Activated CD4-positive, alpha-beta T cell treated with anti-CD3 and anti-CD28 coated beads, Interleukin-2, Interleukin-6, amounts not matched to agents 100 ng/mL and 50 ng/mL, durations not matched to agents 16 hours and 8 hours (primary cell): Measurements from ENCODE around the gene STRN4.

Experiments used
- DNase-seq: peaks from one replicate; pipeline ENCODE4 v3.0.0-alpha.2; 2020

The STRN4 gene

GRCh38 chr19:46704379-46705076 lies 41.7 kb downstream of the STRN4 start:
- DNase-seq, result peak; percentile 88

- DNase-seq, result no peak
Measured at GRCh38 chr19:46700704-46701103, 45.5 kb downstream of the STRN4 start.

DNA sequence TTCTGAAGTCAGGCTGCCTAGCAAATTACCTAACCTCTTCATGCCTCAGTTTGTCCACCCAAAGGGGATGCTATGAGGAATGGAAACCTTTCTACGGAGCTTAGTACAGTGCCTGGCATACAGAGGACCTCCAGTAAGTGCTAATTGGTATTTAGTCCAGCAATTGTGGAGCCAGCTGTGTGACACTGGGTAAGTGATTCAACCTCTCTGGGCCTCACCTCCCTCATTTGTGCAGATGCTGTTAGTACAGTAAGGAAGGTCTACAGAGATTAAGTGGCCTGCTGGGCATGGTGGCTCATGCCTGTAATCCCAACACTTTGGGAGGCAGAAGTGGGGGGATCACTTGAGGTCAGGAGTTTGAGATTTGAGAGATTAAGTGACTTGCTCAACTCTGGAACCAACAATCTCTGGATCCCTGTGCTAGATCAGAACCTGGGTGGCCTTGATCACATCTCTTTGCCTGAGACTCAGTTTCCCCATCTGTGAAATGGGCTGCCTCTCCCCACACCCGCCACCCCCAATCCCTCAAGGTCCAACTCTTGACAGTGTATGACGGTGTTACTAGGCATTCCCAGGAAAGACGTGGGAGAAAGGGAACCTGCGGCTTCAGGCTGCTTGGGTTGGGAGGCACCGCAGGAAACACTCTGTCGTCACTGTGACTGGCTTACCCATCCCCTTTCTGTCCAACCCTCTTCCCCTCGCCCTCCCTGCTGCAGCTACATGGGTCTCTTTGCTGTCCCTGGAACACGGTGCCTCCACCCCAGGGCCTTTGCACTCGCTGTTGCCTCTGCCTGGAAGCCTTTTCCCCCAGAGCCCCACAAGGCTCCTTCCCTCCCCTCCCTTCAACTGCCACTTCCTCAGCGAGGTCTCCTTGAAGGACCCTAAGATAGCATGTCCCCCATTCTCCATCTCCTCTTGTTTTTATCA lies 47.6 kb downstream of the STRN4 start:
- DNase-seq, result no peak

GRCh38 chr19:46697204-46697960 lies 48.9 kb downstream of the STRN4 start:
- DNase-seq, result peak; percentile 24

- no peak for DNase-seq
Measured at GRCh38 chr19:46696866-46697203, 49.4 kb downstream of the STRN4 start.

GRCh38 chr19:46696052-46696451 lies 50.2 kb downstream of the STRN4 start:
- DNase-seq, result no peak

GRCh38 chr19:46693760-46694159 lies 52.5 kb downstream of the STRN4 start:
- DNase-seq, result no peak

DNA sequence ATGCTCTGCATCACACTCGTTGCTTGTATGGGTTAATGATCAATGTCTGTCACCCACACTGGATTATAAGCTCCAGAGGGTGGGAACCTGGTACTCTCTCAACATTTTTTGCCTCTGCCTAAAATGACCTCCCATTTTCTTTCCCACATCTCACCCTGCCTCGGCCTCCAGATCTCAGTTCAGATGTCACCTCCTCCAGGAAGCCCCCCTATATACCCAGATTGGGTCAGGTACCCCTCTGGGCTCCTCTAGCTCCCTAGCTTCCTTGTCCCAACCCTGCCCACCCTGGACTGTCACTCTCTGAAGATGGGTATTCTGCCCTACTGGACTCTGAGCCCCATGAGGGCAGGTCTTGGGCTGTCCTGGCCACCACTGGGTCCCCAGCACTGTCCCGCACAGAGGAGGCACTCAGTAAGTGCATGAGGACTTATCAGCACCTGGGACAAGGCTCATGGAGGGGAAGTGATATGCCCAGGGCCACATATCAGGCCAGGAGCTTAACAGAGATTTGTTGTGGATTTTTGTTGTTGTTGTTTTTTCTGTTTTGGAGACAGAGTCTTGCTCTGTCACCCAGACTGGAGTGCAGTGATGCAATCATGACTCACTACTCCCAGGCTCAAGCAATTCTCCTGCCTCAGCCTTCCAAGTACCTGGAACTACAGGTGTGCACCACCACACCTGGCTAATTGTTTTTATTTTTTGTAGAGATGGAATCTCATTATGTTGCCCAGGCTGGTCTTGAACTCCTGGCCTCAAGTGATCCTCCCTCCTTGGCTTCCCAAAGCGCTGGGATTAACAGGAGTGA lies 53.1 kb downstream of the STRN4 start:
- DNase-seq, result no peak

GRCh38 chr19:46691948-46692347 lies 54.3 kb downstream of the STRN4 start:
- DNase-seq, result no peak

GRCh38 chr19:46691104-46691503 lies 55.1 kb downstream of the STRN4 start:
- no peak for DNase-seq

DNA sequence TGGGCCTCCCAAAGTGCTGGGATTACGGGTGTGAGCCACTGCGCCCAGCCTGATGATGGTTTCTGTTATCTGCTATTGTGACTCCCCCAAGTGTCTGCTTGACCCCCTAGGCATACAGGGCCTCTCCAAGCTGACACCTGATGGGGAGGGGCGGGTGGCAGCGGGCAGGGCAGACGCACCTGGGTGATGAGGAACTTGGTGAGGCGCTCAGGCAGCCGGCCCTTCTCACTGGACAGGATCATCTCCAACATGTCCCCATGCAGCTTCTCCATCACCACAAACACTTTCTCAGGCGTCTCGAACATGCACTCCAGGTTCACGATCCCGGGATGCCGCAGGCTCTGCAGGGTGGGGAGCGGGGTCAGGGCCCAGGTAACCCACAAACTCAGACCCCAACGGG lies 56.9 kb downstream of the STRN4 start:
- DNase-seq, result no peak

DNA sequence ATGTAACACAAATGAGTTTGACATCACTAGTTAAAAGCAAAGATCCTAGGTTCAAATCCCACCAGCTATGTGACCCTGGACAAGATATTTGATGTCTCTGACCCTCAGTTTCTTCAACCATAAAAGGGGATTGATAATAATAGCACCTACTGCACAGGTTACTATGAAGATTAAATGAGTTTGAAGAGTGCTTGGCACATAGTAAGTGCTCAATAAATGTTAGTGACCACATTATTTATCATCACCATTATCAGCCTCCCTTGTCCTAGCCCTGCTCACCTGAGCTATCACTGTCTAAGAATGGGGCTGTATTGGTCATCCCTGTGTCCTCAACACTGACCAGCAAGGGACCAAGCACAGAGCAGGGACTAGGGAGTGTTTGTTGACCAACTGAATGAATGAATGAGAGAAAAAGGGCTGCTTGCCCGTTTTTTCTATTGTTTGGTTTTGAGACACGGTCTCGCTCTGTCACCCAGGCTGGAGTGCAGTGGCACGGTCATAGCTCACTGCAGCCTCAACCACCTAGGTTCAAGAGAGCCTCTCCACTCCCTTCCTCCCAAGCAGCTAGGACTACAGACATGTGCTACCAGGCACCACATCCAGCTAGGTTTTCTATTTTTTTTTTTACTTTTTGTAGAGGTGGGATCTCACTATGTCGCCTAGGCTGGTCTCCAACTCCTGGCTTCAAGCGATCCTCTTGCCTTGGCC lies 58.7 kb downstream of the STRN4 start:
- DNase-seq, result no peak

- no peak for DNase-seq
Measured at GRCh38 chr19:46685189-46685588, 61.1 kb downstream of the STRN4 start.

DNA sequence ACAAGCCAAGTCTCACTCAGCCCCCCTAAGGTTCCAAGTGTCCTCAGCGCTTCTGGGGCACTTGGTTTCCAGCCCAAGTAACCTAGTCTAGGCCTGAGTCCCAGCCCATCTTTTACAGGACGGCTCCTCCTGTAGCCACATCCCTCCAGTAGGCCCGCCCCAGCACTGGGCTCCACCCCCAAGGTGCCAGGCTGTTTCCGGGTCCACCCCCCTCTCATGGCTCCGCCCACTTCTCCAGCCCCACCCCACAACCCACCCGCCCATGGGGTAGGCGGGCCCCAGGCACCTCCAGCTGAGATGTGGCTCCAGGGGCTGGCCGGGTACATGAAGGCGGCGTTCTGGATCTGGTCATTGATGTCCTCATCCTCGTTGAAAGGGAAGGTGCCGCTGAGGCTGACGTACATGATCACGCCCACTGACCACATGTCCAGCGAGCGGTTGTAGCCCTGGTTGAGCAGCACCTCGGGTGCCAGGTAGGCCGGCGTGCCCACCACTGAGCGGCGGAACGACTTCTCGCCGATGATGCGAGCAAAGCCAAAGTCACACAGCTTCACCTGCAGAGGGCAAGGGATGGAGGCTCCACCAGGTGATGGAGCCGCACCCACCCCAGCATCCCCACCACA lies 68.0 kb downstream of the STRN4 start:
- DNase-seq, result peak; percentile 66

GRCh38 chr19:46674416-46675178 lies 71.7 kb downstream of the STRN4 start:
- no peak for DNase-seq

DNA sequence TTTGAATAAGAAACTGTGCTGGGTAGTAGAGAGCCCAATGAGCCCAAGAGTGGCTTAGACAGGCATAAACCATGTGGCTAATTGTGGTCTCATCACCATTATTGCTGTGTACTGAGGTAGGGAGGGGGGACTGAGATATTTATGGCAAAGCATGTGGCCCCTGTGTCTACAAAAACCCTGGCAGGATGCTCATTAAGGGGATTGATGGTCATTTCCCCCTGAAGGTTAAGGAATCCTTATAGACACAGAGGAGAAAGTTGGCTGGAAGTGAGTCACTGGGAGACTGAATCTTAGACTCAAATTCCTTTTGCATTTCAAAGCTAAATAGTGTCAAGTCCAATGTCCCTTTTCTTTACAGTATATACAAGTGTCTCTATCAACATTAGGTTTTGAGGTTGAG lies 75.4 kb downstream of the STRN4 start:
- no peak for DNase-seq
